GM21825 (cell line): ENCODE results near the gene RNF213.
"Not testable (repeated sequence)": the region's sequence is repeated elsewhere in the genome, so short reads cannot be mapped to it uniquely, and the experiment has no call there.

Experiments used
- ATAC-seq: cut with Tn5 transposase; IDR thresholded peaks from one replicate; pipeline ENCODE4 v1.9.1; 2021; ENCODE audit warnings: mild to moderate bottlenecking, moderate library complexity; ENCODE audit not compliant: unreplicated experiment

The RNF213 gene

DNA sequence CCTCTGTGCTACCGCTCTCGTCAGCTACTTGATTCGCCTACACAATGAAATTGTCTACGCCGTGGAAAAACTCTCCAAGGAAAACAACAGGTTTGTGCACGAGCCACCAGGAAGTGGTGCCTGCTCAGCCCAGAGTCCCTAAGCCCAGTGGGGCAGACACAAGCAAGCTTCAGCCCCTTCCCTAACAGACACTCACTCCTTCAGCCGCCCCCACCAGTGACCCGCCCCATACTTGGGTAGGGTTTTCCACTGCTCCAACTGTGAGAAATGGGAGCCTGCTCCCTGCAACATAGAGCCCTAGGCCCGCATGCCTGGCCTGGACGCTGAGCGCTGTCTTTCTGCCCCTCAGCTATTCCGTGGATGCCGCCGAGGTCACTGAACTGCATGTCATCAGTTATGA is 125.7 kb downstream of the RNF213 start:
- no peak for ATAC-seq

DNA sequence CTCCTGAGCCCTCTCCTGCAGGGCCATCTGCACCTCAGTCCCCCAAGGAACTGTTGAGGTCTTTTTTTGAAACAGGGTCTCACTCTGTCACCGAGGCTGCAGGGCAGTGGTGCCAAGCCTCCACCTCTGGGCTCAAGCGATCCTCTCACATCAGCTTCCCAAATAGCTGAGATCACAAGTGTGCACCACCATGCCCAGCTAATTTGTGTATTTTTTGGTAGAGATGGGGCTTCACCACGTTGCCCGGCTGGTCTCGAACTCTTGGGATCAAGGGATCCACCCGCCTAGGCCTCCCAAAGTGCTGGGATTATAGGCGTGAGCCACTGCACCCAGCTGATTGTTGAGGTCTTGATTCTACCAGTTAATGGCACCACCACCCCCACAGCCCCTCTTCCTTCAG is 126.4 kb downstream of the RNF213 start:
- no peak for ATAC-seq

DNA sequence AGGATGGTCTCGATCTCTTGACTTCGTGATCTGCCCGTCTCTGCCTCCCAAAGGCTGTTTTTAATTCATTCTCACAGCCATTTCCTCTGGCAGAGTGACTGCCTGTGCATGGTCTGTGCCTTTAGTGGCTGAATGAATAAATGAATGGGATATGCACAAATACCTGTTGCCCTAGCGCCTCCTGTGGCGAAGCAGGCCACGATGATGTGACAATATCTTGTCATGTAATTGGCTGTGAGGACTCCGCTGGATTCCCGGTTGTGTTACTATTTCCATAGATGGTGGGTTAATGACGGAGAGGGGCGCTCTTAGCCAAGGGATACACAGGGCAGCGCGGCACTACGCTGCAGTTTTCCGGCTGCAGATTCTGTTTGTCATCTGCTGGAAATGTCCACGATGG is 127.5 kb downstream of the RNF213 start:
- ATAC-seq = no peak

GRCh38 chr17:80388601-80389000 is 127.9 kb downstream of the RNF213 start:
- ATAC-seq = no peak

- no peak for ATAC-seq
Observed at GRCh38 chr17:80389011-80389995, 128.7 kb downstream of the RNF213 start.

GRCh38 chr17:80393241-80393890 is 132.7 kb downstream of the RNF213 start:
- no peak for ATAC-seq

DNA sequence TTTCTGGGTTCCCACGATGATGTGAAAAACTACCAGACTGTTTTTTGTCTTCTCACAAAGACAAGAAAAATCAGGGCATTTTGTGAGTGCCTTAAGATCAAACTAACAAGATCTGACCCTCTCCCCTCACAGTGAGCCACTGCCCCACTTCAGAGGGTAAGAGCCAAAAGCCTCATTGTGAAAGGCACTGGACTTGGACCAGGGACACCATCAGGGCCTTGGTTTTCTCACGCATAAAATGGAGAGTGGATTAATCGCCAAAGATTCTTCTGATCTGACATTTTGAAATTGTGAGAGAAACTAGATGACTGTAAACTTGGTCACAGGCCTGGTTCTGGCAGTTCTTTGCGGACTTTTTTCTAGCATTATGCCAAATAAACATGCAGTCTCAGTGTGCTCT is 133.3 kb downstream of the RNF213 start:
- ATAC-seq = no peak

DNA sequence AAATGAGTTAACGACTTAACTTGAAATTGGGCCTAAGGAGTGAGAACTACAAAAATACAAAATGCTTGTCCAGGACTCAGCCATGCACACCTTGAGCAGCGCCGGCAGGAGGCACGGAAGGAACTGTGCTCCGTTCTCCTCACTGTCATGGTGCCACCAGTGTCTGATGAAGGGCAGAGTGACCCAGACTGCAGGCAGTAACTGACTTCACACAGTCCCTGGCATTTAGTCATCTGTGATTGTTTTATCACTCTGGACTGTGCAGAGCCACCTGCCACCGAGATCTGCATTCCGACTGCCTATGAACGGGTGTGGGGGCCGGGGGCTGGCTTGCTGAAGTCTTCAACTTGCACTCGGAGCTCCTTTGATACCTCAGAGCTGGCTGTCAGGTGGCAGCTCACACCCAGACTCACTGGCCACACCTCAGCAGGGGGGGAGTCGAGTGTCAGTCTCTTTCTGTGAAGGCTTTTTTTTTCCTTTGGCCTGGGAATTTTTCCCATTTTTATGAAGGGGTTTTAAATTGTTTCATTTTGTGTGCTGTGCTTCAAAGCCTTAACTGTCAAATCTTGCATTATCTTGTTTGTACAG is 134.1 kb downstream of the RNF213 start:
- no peak for ATAC-seq

- no peak for ATAC-seq
Observed at GRCh38 chr17:80395402-80396151, 134.9 kb downstream of the RNF213 start.

DNA sequence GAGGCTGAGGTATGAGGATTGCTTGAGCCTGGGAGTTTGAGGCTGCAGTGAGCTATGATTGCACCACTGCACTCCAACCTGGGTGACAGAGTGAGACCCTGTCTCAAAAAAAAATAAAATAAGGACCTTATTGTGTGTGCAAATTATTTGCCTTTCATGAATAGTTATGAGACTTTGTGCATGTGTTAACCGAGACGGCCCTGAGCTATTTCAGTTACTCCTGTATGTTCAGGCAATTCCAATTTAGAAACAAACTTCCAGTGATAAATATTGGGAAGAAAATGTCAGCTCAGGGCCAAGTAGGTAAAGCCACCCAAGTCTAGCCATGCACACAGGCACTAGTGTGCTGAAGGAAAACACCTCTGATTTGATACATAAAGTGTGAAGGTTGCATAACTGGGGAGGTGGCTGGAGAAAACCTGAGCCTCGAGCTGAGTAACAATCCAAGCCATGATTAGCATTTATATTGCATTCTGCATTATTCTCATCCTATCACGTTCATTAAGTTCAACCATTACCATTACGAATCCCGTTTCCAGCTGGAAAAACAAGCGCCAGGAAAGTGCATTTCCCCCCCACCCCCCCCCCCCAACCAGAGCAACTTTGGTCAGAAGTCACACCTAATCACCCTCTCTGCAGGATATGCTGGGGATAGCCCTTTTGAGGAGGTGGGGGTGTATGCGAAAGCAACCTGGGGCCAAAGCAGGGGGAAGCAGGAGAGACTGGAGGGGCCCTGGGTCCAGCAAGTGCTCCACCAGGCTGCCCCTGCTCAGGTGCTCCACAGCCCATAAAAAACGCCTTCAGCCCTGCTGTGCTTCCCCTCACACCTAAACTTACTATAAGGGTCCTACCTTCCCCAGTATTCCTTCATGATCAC is 135.7 kb downstream of the RNF213 start:
- no peak for ATAC-seq

DNA sequence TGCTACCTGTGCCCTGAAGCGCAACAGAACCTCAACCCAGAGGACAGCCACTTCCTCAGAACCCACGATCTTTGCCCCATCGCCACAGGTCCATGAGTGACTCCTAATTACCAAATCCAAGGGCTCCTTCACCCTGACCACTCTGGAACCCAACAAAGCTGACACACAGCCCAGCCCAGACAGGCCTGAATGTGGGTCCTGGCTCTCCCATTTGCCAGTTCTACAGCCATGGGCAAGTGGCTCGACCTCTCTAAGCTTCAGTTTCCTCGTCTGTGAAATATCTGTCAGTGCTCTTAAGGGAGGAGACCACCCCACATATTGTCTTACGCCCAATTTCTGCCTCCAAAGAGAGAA is 136.4 kb downstream of the RNF213 start:
- ATAC-seq = no peak

- ATAC-seq = no peak
Observed at GRCh38 chr17:80397686-80398085, 137.0 kb downstream of the RNF213 start.

DNA sequence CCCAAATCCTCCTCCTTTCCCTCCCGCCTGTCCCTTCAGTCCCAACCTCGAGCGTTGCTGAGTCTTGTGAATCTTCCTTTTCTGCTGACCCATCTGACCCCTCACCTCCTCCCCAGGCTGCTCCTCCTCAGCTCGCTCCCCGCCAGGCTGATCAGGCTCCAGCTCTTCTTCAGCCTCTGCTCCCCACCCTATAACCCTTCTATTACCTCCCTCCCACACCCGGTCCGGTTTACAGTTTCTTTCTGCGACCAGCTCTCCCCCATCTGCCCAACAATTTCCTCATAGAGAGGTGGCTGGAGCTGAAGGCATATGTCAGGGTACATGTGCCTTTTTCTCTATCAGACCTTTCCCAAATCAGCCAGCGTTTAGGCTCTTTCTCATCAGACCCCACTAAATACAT is 140.4 kb downstream of the RNF213 start:
- ATAC-seq = not testable (repeated sequence)

- ATAC-seq = not testable (repeated sequence)
Observed at GRCh38 chr17:80402102-80402501, 141.4 kb downstream of the RNF213 start.

- ATAC-seq = no peak
Observed at GRCh38 chr17:80402959-80403358, 142.3 kb downstream of the RNF213 start.

GRCh38 chr17:80406146-80406545 is 145.5 kb downstream of the RNF213 start:
- no peak for ATAC-seq

- not testable (repeated sequence) for ATAC-seq
Observed at GRCh38 chr17:80407917-80408316, 147.3 kb downstream of the RNF213 start.

DNA sequence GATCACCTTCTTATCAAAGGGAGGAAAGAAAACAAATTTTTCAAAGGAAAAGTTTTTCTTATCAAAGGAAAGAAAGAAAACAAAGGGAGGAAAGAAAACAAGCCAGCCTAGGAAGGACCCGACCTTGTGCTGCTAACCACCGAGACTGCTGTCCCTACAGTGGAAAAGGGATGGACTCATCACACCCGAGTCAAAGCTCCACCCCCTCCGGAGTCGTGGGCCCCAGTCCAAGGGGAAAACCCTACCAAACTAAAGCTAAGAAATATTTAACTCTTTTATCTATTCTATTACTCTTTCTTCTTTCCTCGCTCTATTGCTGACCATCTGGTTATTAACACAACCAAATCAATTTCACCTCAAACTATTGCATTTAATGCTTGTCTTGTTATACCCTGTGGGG is 148.2 kb downstream of the RNF213 start:
- no peak for ATAC-seq

GRCh38 chr17:80409626-80410025 is 149.0 kb downstream of the RNF213 start:
- ATAC-seq = no peak

DNA sequence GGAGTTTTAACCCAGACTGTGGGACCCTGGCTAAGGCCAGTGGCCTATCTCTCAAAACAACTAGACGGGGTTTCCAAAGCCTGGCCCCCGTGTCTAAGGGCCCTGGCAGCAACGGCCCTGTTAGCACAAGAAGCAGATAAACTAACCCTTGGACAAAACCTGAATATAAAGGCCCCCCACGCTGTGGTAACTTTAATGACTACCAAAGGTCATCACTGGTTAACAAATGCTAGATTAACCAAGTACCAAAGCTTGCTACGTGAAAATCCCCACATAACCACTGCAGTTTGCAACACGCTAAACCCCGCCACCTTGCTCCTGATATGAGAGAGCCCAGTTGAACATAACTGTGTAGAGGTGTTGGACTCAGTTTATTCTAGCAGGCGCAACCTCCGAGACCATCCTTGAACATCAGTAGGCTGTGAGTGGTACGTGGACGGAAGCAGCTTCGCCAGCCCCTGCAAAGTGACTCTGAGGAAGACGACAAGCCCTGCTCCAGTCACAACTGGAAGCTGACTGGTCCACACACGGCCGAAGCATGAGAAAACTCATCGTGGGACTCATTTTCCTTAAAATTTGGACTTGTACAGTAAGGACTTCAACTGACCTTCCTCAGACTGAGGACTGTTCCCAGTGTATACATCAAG is 149.9 kb downstream of the RNF213 start:
- ATAC-seq = not testable (repeated sequence)
